Prostate gland (tissue), 2 donors: ENCODE results near the gene FPR3. TPM values are rescaled to one million over a fixed set of nuclear protein-coding genes. Genes with fewer than 3 reads are reported as not detected.

Experiments used
- DNase-seq: peaks from one replicate; pipeline ENCODE4 v3.0.0-alpha.2; 2019; ENCODE audit warnings: low spot score
- H3K27ac ChIP-seq, 2 donors: fragments of 200-600 bp; sonication (generic); 2 replicates each; pipeline ENCODE4 v1.5.1; 2017 to 2019
- H3K27me3 ChIP-seq: fragments of 200-600 bp; sonication (generic); replicated peaks from 2 replicates; pipeline ENCODE4 v1.5.1; 2019; ENCODE audit not compliant: insufficient read depth
- H3K36me3 ChIP-seq, 2 donors: fragments of 200-600 bp; sonication (generic); 1 replicate in 1 of 2; 2 replicates in 1 of 2; pipeline versions ENCODE4 v1.5.1 to v1.8.1; 2017 to 2019
- H3K4me1 ChIP-seq: fragments of 200-600 bp; sonication (generic); replicated peaks from 2 replicates; pipeline ENCODE4 v1.5.1; 2019
- H3K4me3 ChIP-seq, 2 donors: fragments of 200-600 bp; sonication (generic); 2 replicates each; pipeline ENCODE4 v1.5.1; 2017 to 2019
- H3K9me3 ChIP-seq: fragments of 200-600 bp; sonication (generic); 2 replicates; pipeline ENCODE4 v1.5.1; 2017
- CTCF ChIP-seq, 4 experiments: fragments of 200-600 bp in 2 of 4; fragments of 450-650 bp in 2 of 4; sonication (generic) in 2 of 4; IDR thresholded peaks; 1 replicate in 3 of 4; 2 replicates in 1 of 4; pipeline ENCODE4 v1.5.1; 2016 to 2019; ENCODE audit warnings: antibody characterized with exemption in 4 of 4, mild to moderate bottlenecking in 2 of 4, moderate library complexity in 2 of 4
- POLR2A ChIP-seq: fragments of 450-650 bp; IDR thresholded peaks from one replicate; pipeline ENCODE4 v1.6.1; 2016; ENCODE audit warnings: antibody characterized with exemption, mild to moderate bottlenecking
- POLR2AphosphoS5 ChIP-seq: sonication (generic); formaldehyde crosslinking; IDR thresholded peaks from one replicate; pipeline ENCODE4 v1.6.1; 2017; ENCODE audit warnings: antibody characterized with exemption
- WGBS: methylation state at CpG from one replicate; pipeline ENCODE4 v1.1.5; 2018; 5-methylcytosine and 5-hydroxymethylcytosine counted together
- intact Hi-C: fragments of 100-400 bp; cut with DNase I; formaldehyde crosslinking; loops from one replicate; pipeline ENCODE4 v1.14.2; 2022
- total RNA-seq, 2 donors: library from RNA; depleted of rRNA; stranded (reverse); fragments of >200 nt; gene quantifications; one replicate each; pipeline ENCODE4 v1.1.0, GENCODE V29; 2016

FPR3 gene
- total RNA-seq, 2 donors from 2014 or later: 1.0 to 4.8 TPM

GRCh38 chr19:51783372-51783771, 11.6 kb upstream of the FPR3 start:
- Histone ChIP-seq H3K27ac (no peak overlapping the region), H3K36me3 (no peaks in the 10 kb centered on the region), H3K4me1 (no peaks in the 10 kb centered on the region), H3K9me3 (no peaks in the 10 kb centered on the region), H3K27me3 (no peaks in the 10 kb centered on the region), H3K4me3 (no peak overlapping the region)
- DNase-seq: no peak
- intact Hi-C loops: no loop called here
- TF ChIP-seq CTCF (IDR thresholded peaks at IDR 0.05) (no peak), POLR2A (no peak), POLR2AphosphoS5 (no peak)
- WGBS: 32% methylated on average over 3 of the region's 3 CpGs

GRCh38 chr19:51784109-51784785, 10.7 kb upstream of the FPR3 start:
- 67% methylated on average over 6 of the region's 6 CpGs for WGBS
- no peaks in the 10 kb centered on the region for H3K27me3 ChIP-seq
- H3K9me3 ChIP-seq: no peaks in the 10 kb centered on the region
- TF ChIP-seq POLR2A (no peak), CTCF (IDR thresholded peaks at IDR 0.05) (no peak), POLR2AphosphoS5 (no peak)
- no peak overlapping the region for H3K4me3 ChIP-seq
- H3K27ac ChIP-seq: no peak overlapping the region
- DNase-seq: no peak
- no peaks in the 10 kb centered on the region for H3K36me3 ChIP-seq
- intact Hi-C loops: no loop called here
- no peaks in the 10 kb centered on the region for H3K4me1 ChIP-seq

DNA sequence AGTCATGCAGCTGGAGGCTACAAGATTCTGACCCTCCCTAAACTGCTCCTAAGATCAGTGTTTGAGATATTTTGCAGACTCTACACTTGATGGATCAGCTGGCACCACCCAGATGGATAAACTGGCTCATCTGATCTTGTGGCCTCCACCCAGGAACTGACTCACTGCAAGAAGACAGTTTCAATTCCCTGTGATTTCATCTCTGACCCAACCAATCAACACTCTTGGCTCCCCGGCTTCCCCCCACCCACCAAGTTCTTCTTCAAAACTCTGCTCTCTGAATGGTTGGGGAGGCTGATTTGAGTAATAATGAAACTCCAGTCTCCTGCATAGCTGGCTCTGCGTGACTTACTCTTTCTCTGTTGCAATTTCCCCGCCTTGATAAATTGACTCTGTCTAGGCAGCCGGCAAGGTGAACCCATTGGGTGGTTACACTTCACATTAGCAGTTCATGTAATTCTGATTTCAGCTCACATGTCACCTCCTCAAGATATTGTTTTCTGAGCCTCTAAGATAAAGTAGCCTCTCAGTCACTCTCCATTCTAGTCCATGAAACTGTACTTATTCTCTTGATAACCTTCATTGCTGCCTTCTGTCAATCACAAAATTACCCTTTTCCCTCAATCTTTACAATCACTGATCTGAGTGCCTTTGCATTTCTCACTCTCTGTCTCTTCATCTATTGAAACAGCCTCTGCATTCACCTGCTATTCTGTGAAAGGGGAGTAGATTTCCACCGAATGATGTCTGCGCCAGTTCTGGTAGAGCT, 9.9 kb upstream of the FPR3 start:
- Histone ChIP-seq H3K36me3 (no peaks in the 10 kb centered on the region), H3K4me3 (no peak overlapping the region), H3K27ac (no peak overlapping the region), H3K4me1 (no peaks in the 10 kb centered on the region), H3K9me3 (no peaks in the 10 kb centered on the region), H3K27me3 (no peaks in the 10 kb centered on the region)
- 73% methylated on average over 6 of the region's 6 CpGs for WGBS
- intact Hi-C loops: no loop called here
- DNase-seq: no peak
- TF ChIP-seq POLR2AphosphoS5 (no peak), CTCF (IDR thresholded peaks at IDR 0.05) (no peak), POLR2A (no peak)

- WGBS: 53% methylated on average over 6 of the region's 6 CpGs
- Histone ChIP-seq H3K4me1 (no peaks in the 10 kb centered on the region), H3K4me3 (no peak overlapping the region), H3K27ac (no peak overlapping the region), H3K27me3 (no peaks in the 10 kb centered on the region), H3K36me3 (no peaks in the 10 kb centered on the region), H3K9me3 (no peaks in the 10 kb centered on the region)
- intact Hi-C loops: no loop called here
- TF ChIP-seq POLR2AphosphoS5: no peak
- no peak for TF ChIP-seq CTCF (IDR thresholded peaks at IDR 0.05)
- no peak for TF ChIP-seq POLR2A
- DNase-seq: no peak
Measured at GRCh38 chr19:51786646-51787494, 8.1 kb upstream of the FPR3 start.
